NOMO-1 treated with DMSO at 0.1 percent for 48 hours (cell line): ENCODE data around the gene RALGPS1.

Experiments used
- DNase-seq: peaks from one replicate; lab custom pipeline; 2025; ENCODE audit not compliant: unreplicated experiment; lab: John Stamatoyannopoulos, UW

The RALGPS1 gene

DNA sequence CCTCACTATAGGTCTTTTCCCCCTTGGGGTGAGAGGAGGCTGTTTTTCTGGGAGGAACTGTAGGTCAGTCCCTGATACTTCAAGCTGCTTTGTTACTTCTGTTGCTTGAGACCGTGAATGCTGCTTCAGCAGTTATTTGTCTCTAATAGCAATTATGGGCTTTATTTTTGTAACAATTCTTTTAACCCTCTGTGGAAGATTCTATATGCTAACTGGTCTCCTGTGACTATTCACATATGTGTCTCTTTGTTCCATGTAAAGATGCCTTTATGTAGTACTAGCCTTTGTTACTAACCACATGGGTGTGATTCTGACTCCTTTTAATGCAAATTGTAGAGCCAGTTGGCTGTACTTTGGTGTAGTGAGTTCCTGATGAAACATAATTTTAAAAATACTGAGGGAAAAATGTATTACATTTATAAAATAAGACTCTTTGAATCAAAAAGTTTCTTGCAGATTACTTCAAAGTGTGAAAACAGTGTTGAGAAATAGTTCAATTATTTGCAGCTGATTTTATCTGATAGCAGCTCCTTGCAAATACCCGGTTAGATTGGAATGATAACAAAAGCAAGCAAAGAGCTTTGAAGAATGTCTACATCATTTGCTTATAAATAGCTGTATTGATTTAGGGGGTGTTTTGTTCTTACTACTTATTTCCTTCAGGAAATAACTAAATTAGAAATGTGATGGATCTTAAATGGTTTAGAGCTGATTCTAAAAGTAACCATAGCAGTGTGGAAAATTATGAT is 161.2 kb downstream of the RALGPS1 start:
- DNase-seq = no peak

DNA sequence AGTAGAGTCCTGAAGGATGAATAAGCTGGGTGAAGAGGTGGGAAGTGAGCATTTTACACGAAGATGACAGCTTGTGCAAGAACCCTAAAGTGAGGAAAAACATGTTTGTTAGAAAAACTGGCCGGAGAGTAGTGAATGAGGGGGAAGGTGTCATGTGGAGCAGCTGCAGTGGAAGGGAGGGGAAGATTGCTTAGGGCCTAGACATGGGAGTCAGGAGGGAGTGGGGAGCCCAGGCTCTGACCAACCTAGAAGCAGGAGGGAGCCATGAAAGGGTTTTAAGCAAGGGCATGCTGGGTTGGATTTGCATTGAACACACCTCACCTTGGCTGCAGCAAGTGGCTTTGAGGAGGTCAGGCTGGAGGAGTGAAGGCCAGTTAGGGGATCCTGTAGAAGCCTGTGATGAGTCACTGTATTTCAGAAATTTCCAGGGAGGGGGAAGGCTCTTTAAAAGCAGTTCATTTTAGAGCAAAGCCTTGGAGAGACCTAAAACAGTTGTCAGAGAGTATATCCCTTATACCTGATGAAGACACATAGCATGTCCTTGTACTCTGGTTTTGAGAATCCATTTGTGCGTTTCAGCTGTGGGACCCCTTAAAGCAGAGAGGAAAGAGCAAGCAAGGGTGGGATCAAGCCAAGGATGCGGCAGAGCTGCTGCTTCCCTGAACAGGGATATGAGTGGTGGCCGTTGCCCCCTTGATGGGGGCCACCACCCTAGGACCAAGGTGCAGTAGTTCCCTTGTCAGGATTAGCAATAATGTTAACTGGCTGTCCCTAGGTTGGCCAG is 162.5 kb downstream of the RALGPS1 start:
- DNase-seq = no peak

DNA sequence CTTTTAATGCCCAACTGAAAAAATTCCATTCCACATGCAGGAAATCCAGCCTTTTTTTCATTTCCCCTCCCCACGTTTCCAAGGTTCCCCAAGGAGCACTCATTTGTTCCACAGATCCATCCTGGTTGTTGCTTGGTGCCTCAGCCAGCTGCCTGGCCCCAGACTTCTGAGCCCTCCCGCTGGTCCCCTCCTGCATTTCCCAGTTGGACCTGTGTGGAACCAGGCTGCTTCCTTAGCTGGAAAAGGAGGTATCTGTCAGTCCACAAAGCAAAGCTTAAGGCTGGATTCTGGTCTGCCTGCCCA is 163.0 kb downstream of the RALGPS1 start:
- DNase-seq = no peak

DNA sequence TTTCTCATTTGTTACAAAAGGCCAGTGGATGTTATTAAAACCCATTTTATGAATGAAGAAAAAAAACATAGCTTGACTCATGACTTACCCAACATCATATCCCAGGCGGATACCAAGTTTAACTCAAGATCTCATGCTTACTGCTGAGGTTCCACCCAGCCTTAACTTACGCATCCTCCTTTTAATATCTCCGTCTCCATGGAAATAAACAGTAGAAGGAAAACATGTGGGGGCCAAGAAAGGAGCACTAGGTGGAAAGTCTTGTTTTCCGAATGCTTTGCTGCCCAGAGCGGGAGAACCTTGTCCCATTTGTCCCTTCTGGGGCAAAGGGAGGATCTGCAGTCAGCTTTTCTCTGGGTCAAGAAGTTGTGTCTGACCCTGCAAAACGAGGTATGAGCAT is 163.8 kb downstream of the RALGPS1 start:
- DNase-seq = no peak

DNA sequence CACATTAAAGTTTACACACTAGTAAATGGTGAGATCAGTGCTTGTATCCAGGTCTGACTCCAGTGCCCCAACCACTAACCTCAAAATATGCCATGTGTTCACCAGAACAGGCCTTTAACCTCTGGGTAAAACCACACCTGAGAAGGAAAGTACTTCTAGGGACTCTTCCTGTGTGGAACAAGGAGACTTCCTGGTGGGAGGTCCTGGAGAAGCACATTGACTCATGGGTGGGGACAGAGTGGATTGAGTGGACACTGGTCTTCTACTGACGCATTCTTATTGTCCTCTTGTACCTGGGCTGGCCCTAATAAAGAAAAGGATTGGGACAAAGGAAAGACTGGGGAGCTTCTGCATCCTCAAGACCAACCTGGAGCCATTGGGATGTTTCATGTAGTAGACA is 164.4 kb downstream of the RALGPS1 start:
- DNase-seq = no peak

DNA sequence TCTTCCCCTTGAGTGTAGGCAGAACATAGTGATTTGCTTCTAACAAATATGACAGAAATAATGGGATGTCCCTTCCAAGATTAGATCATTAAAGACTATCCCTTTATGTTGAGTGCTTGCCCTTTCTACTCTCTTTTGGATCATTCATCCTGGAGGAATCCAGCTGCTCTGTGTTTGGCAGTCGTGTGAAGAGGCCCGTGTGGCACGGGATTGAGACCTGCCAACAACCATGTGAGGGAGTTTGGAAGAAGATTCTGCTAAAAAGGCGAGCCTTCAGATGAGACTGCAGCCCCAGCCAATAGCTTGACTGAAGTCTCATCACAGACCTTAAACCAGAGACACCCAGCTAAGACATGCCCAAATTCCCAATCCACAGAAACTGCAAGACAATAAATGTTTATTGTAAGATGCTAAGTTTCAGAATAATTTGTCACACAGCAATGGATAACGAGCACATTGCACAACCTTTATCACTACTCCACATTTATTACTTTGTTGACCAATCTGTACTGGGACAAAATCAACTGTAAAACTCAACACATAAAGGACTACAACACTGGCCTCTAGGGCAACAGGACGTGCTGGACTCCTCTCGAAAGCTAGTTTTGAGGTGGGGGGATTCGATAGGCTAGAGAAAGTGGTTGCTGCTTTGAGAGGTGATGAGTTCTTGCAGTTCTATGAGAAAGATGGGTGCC is 165.0 kb downstream of the RALGPS1 start:
- no peak for DNase-seq

DNA sequence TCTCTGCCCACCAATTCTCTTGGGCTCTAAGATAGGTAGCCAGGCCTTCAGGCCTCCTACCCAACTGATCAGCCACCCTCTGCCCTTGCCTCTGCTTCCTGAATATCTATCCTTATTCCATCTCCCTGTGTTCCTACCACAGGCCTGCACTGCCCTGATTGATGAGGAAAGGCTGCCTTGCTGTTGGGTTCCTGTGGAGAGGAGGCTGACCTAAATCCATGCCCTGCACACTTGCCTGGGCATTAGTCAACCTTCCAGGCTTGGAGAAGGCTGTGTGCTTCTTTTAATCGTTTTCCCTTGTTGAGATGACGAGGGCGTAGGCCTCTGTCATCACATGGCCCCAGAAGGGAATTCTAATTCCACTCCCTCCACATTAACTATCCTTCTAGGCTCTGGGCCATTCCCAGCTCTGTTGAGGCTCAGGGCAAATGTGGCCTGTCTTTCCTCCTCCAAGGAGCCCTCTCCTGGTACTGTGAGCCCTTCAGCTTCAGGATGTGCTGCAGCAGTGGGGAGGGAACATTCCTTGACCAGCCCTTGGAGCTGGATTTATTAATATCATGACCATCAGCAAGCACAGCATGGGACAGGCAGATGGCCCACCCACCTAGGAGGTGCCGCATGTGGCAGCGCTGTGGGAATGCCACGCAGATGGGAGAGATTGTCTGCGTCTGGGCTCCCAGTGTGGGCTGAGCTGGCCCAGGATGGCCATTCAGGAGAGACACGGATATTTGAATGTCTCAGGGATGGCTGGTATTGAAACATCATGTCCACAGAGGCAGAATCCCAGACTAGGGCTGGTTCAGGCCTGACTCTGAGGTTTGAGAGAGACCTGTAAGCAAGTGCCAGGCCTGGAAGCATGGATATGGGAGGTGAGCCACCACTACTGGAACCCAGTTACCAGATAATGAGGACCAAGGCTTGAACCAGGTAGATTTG is 166.9 kb downstream of the RALGPS1 start:
- DNase-seq = no peak

DNA sequence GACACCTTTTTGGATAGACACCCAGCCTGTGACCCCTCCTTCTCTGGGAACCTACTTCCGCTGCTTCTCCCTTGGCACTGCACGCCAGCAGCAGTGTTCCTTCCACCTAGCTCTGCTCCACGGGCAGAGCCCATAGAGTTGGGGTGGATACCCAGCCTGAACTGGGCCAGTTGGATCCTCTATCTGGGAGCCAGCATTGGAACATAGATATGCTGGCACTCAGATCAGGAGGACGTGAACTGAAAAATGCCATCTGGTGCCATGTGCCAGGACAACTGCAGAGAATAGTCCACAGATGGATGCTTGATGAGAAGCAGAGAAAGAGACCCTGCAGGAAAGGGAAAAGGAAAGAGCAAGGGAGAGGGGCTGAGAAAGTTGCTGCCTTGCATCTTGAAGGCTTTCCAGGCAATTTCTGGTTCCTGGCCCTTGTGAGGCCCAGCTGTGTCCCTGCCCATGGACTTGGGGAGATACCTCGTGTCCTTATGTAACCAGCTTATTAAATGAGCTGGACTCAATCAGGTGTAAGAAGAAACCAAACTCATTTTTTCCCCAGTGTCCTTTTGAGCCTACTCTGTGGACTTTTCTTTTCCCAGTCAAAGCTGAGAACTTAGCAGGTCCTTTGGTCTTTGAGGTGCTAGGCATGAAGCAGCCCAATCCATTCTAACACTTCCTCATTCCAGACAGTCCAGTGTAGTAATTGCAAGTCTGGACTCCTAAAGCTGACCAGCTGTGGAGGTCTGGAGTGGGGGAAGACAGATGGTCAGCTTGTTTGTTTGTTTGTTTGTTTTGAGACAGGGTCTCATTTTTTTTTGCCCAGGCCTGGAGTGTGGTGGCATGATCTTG is 168.8 kb downstream of the RALGPS1 start:
- DNase-seq = peak; percentile 3

DNA sequence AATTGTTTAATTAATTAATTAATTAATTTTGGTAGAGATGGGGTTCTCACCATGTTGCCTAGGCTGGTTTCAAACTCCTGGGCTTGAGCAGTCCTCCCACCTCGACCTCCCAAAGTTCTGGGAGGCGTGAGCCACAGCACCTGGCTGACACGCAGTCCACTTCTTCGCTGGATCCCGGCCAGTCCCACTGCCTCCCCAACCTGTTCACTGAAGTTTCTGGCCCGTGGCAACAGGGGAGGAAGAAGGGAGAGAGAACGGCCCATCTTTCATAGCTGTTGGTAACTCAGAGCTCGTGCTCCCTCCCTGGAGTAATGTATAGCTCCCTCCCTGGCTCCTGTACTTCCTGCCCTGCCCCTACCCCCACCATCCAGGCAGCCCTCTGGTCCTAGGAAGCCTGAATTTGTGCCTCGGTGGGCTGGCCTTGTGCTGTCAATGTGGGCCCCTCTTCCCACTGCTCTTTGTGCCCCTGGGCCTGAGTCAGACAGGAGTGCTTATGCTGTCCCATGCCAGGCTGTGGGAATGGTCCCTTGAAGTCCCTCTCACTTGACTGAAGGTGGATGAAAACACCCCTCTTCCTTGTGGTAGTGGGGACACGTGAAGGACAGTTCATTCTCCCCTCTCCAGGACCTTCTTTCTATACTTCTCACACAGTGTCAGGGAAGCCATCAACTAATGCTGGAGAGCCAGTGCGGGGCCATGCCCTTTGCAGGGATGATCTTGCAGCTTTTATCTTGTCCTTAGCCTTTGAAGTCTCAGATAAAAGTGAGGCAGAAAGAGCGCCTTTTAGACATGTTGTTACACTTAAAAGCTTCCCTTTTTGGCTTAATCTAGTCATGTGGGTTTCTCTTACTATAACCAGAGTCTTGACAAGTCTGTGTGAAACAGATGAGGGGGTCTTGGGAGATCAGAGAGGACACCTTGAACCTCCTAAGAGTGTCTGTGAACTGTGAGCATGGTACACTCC is 169.8 kb downstream of the RALGPS1 start:
- DNase-seq = no peak

DNA sequence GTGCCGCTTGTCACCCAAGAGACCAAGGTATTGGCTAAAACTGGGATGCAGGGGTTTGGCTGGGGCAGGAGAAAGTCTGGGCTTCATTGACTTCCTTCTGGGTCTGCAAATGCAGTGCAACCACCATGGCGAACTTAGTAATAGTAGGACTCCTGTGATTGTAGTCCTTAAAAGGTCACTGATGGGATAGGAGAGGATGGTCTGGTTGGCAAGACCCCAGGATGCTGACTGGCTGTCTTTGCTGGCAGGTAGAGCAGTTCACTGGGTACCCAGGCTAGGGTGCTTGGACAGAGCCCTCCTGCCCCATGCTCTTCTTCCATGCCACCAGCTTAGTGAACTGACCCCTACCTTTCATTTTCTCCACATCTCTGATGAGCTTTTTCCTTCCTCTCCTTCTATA is 170.6 kb downstream of the RALGPS1 start:
- no peak for DNase-seq

DNA sequence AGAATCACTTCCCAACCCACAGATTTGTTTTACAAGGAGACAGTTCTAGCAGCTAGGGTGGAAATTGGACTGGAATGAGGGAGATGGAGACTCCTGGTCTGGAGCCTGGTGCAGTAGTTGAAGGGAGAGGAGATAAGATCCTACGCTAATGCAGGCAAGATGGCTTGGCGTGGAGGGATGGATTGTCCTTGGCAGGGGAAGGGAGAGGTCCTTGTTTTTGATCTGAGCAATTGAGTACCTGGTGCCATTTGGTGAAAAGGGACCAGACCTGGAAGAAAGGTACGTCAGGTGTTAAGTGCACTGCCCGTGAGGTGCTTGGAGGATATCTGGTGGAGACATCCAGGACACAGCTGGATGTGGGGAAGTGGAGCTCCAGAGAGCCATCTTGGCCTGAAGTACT is 172.2 kb downstream of the RALGPS1 start:
- no peak for DNase-seq

DNA sequence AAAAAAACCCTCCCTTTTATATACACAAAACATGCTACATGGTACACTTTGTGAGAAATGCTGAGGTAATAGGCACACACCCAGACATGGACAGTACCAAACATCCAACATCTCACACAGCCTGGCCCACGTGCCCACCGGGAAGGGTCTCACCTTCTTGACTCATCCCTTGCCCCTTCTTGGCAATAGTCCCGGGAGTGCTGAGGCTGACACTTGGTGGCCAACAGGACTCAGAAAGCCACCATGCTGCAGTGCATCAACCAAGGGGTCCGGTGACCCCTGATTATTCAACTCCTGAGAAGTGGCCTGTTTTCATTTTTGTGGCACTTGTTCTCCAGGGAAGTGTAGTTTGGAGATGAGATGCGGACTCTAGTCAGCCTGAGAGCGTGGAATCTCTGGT is 172.8 kb downstream of the RALGPS1 start:
- no peak for DNase-seq

DNA sequence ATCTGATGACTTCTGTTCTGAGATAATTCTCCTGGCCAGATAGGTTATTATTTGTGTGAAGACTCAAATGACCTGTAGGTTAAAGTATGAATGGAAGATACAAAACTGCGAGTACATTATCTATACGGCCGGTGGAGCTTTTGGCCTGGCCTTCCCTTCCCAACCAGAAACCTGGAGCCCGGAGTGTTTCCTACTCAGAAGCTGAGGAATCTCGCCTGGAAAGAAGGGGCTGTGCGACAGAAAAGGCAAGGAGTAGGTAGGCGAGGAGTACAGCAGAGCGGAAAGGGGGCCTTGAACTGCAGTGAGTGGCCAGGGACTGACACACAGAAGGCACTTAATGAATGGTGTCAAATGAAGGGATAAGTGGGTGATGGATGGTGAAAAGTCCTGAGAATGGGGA is 173.3 kb downstream of the RALGPS1 start:
- DNase-seq = no peak

DNA sequence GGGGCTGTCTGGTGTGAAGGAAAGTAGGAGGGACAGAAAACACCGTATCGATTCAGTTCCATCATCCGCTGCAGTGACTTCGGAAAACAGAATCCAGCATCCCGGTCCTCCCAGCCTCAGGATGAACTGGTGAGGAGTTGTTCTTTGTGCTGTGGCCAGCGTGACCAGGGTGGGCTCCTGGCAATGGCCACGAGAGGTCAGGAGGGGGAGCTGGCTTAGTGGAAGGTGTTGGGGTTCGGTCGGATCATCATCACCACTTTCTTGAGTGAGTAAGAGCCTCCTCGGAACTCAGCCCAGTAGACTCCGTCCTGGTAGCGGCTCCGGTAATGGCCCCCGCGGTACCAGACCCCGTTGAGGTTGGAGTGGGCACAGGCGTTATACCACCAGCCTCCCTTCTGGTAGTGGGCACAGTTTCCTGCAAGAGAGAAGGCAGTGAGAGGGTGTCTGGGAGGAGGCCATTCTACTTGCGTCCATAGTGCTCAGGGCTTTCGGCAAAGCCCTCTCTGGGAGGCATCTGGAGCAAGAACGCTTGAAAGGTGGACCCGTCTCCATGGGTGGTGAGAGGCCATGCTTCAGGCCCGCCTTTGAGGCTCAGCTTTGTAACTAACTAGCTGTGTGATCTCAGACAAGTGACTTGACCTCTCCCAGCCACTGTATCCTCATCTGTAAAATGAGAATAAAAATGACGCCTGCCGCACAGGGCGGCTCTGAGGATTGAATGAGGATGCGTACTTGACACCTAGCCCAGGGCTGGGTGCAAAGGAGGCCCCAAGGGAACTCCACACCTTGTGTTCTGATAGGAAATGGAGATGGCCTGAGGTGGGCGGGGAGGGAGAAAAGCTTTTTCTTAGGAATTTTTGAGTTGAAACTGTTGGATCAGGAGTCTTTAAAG is 174.4 kb downstream of the RALGPS1 start:
- no peak for DNase-seq

DNA sequence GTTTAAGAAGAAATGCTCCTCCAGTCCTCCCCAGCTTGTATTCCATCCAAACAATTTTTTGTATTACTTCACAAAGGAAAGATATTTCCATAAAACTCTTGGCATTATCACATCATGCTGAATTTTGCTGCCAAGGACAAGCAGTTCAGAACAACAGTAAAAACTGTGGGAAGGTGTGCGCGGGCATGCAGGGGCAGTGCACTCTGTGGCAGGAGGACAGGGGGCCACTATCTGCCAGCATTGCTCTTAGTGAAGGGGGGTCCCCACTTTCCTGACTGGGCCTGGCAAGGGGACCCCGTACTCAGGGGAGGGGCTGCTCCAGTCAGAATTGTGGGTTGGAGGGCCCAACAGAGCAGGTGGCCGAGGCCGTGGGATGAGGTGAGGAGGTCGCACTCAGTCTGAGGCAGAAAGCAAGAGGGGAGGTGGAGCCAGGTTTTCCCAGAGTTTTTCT is 175.1 kb downstream of the RALGPS1 start:
- no peak for DNase-seq

DNA sequence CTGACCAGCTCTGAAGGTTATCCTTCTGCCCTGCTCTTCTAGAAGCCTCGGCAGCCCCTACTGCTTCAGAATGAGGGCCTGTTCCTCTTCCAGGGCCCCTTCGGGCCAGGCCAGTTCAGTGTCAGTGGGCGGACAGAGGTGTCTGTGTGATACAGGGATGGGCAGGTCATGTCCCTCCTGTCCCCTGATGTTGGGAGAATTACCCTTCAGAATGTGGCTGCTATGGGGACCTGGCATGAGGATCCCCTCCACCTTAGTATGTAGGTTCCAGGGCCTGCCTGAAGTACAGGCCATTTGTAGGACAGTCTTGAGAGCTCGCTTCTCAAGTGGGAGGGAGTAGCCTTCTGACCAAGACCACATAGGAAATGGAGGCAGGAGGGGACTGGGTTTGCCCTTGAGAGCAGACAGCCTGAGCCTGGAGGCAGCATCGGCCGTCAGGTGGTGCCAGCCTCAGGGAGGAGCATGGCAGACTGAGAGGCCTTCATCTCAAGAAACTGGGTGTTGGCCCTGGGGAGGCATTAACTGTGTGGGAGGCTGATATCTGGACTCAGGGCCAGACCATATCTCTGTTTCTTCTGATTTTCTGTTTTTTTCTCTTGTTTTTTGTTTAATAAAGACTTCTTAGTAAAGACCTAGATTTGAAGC is 175.9 kb downstream of the RALGPS1 start:
- DNase-seq = no peak

DNA sequence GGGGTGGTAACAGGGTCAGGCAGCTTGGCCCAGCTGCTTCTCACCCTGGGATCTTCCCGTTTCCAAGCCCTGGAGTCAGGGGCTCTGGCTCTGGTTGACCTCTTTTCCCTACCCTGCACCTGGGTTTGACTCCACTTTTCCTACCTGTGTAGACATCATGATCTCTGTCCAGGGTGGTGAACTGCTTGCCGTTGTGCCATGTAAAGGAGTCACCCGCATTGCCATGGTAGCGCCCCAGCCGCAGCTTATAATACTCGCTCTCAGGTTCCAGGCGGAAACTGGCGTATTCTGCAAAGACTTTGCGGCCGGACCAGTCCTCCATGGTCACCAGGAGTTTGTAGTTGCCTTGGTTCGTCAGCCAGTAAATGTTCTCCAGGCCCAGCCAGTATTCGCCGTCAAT is 176.9 kb downstream of the RALGPS1 start:
- no peak for DNase-seq
